DOHH2 (cell line): ENCODE measurements around the gene BHLHE40.

Experiments
- H3F3A ChIP-seq: fragments of 200-600 bp; sonication (generic), shearing (Covaris generic); 2 replicates; pipeline ENCODE4 v1.6.0; 2016; ENCODE audit warnings: antibody characterized with exemption, mild to moderate bottlenecking; ENCODE audit not compliant: control insufficient read depth, insufficient read depth
- H3K27ac ChIP-seq: fragments of 200-600 bp; sonication (generic); 2 replicates; pipeline ENCODE4 v1.5.1; 2014; ENCODE audit warnings: low read depth, mild to moderate bottlenecking, low read length, moderate library complexity
- H3K27me3 ChIP-seq: fragments of 200-600 bp; sonication (generic); 2 replicates; pipeline ENCODE4 v1.6.1; 2014; ENCODE audit warnings: mild to moderate bottlenecking, low read length, mixed read lengths; ENCODE audit not compliant: control insufficient read depth
- H3K36me3 ChIP-seq: fragments of 200-600 bp; sonication (generic); 2 replicates; pipeline ENCODE4 v1.6.1; 2014; ENCODE audit warnings: mild to moderate bottlenecking, low read length, moderate library complexity, mixed read lengths; ENCODE audit not compliant: control insufficient read depth
- H3K4me1 ChIP-seq: fragments of 200-600 bp; sonication (generic); 2 replicates; pipeline ENCODE4 v1.6.1; 2014; ENCODE audit warnings: mild to moderate bottlenecking, low read length, mixed read lengths; ENCODE audit not compliant: control insufficient read depth
- H3K4me2 ChIP-seq: fragments of 200-600 bp; sonication (generic); 2 replicates; pipeline ENCODE4 v1.6.0; 2014; ENCODE audit warnings: mild to moderate bottlenecking, low read length, moderate library complexity
- H3K4me3 ChIP-seq: fragments of 200-600 bp; sonication (generic); 2 replicates; pipeline ENCODE4 v1.5.1; 2014; ENCODE audit warnings: mild to moderate bottlenecking, low read length, mixed read lengths
- H3K79me2 ChIP-seq: fragments of 200-600 bp; sonication (generic); 2 replicates; pipeline ENCODE4 v1.6.1; 2014; ENCODE audit warnings: mild to moderate bottlenecking, low read length, mixed read lengths; ENCODE audit not compliant: control insufficient read depth
- H3K9me2 ChIP-seq: fragments of 200-600 bp; sonication (generic); replicated peaks from 2 replicates; pipeline ENCODE4 v1.6.1; 2014; ENCODE audit warnings: mild to moderate bottlenecking, low read length, mixed read lengths; ENCODE audit not compliant: control insufficient read depth
- H3K9me3 ChIP-seq: fragments of 200-600 bp; sonication (generic); 2 replicates; pipeline ENCODE4 v1.6.1; 2014; ENCODE audit warnings: antibody characterized with exemption, low read length, mixed read lengths; ENCODE audit not compliant: control insufficient read depth, insufficient read depth
- H4K20me1 ChIP-seq: fragments of 200-600 bp; sonication (generic); 2 replicates; pipeline ENCODE4 v1.6.0; 2014; ENCODE audit warnings: low read depth, mild to moderate bottlenecking, antibody characterized with exemption, low read length, moderate library complexity; ENCODE audit not compliant: control insufficient read depth, insufficient read depth
- CTCF ChIP-seq: fragments of 200-600 bp; sonication (generic); IDR thresholded peaks from one replicate; pipeline ENCODE4 v1.5.1; 2014; ENCODE audit warnings: antibody characterized with exemption, mild to moderate bottlenecking, low read depth, low read length; ENCODE audit not compliant: poor library complexity, severe bottlenecking
- EZH2phosphoT487 ChIP-seq: fragments of 200-600 bp; sonication (generic); IDR thresholded peaks from 2 replicates; pipeline ENCODE4 v1.6.1; 2017; ENCODE audit warnings: borderline replicate concordance, mild to moderate bottlenecking, antibody characterized with exemption, low read length, moderate library complexity, mixed read lengths

Gene BHLHE40

GRCh38 chr3:4981294-4981664 is 2.0 kb downstream of the BHLHE40 start:
- H3K4me3 ChIP-seq = peak overlapping the region; percentile 43
- no peak overlapping the region for H3K27ac ChIP-seq
- H3F3A ChIP-seq = peaks cover 13% of the 10 kb centered on the region
- peaks cover 10% of the 10 kb centered on the region; the same call in 1 of the 2 replicates for H3K36me3 ChIP-seq
- H3K79me2 ChIP-seq = no peaks in the 10 kb centered on the region
- H4K20me1 ChIP-seq = 0 out of 2 replicates have a peak, but pooled peaks cover 8% of the 10 kb centered on the region
- no peak for TF ChIP-seq EZH2phosphoT487
- H3K9me3 ChIP-seq = no peaks in the 10 kb centered on the region
- H3K4me1 ChIP-seq = peaks cover 61% of the 10 kb centered on the region
- H3K9me2 ChIP-seq = no peaks in the 10 kb centered on the region
- peak overlapping the region; percentile 39 for H3K4me2 ChIP-seq
- peaks cover 78% of the 10 kb centered on the region for H3K27me3 ChIP-seq

GRCh38 chr3:4981665-4982494 is 2.6 kb downstream of the BHLHE40 start:
- peaks cover 64% of the 10 kb centered on the region for H3K4me1 ChIP-seq
- H3F3A ChIP-seq = peaks cover 13% of the 10 kb centered on the region
- peak overlapping the region; percentile 39 for H3K4me2 ChIP-seq
- no peaks in the 10 kb centered on the region for H3K9me3 ChIP-seq
- no peaks in the 10 kb centered on the region for H3K79me2 ChIP-seq
- no peaks in the 10 kb centered on the region for H3K9me2 ChIP-seq
- TF ChIP-seq CTCF = no peak
- no peak; the same call in 1 of the 2 replicates for TF ChIP-seq EZH2phosphoT487
- H3K4me3 ChIP-seq = peak overlapping the region; percentile 43
- peaks cover 78% of the 10 kb centered on the region for H3K27me3 ChIP-seq
- H4K20me1 ChIP-seq = 0 out of 2 replicates have a peak, but pooled peaks cover 8% of the 10 kb centered on the region
- peaks cover 10% of the 10 kb centered on the region; the same call in 1 of the 2 replicates for H3K36me3 ChIP-seq
- no peak overlapping the region for H3K27ac ChIP-seq

- H3K79me2 ChIP-seq = no peaks in the 10 kb centered on the region
- peaks cover 13% of the 10 kb centered on the region for H3F3A ChIP-seq
- 0 out of 2 replicates have a peak, but pooled peaks cover 8% of the 10 kb centered on the region for H4K20me1 ChIP-seq
- no peak for TF ChIP-seq CTCF
- no peak for TF ChIP-seq EZH2phosphoT487
- H3K36me3 ChIP-seq = peaks cover 10% of the 10 kb centered on the region; the same call in 1 of the 2 replicates
- H3K4me2 ChIP-seq = peak overlapping the region; percentile 32
- H3K27me3 ChIP-seq = peaks cover 77% of the 10 kb centered on the region
- no peak overlapping the region for H3K27ac ChIP-seq
- H3K9me3 ChIP-seq = no peaks in the 10 kb centered on the region
- no peaks in the 10 kb centered on the region for H3K9me2 ChIP-seq
- H3K4me1 ChIP-seq = peaks cover 58% of the 10 kb centered on the region
- peak overlapping the region; percentile 20; the same call in 1 of the 2 replicates for H3K4me3 ChIP-seq
Observed at GRCh38 chr3:4982773-4983738, 3.8 kb downstream of the BHLHE40 start.
